Liver (tissue), 9 donors: ENCODE results near the gene MAP6D1. TPM values are rescaled to one million over a fixed set of nuclear protein-coding genes. Genes with fewer than 3 reads are reported as not detected.

Source experiments
- DNase-seq: peaks from one replicate; pipeline ENCODE4 v3.0.0-alpha.2; 2017; ENCODE audit warnings: low spot score
- H3K27ac ChIP-seq, 2 donors: one replicate each; pipeline ENCODE4 v1.7.0; 2013; ENCODE audit warnings: inconsistent platforms in 2 of 2, low read length in 2 of 2, control low read depth in 1 of 2, low read depth in 1 of 2, mild to moderate bottlenecking in 1 of 2
- H3K27me3 ChIP-seq, 4 donors: one replicate each; pipeline versions ENCODE4 v1.6.1 to v1.7.0; 2013; ENCODE audit warnings: low read length in 3 of 4, inconsistent platforms in 1 of 4, mild to moderate bottlenecking in 1 of 4, moderate library complexity in 1 of 4; ENCODE audit not compliant: control insufficient read depth in 4 of 4, insufficient read depth in 4 of 4
- H3K36me3 ChIP-seq, 4 donors: one replicate each; pipeline versions ENCODE4 v1.6.1 to v1.7.0; 2013; ENCODE audit warnings: low read length in 3 of 4, mild to moderate bottlenecking in 3 of 4, low read depth in 1 of 4, moderate library complexity in 1 of 4; ENCODE audit not compliant: control insufficient read depth in 4 of 4, insufficient read depth in 3 of 4
- H3K4me1 ChIP-seq, 4 donors: one replicate each; pipeline versions ENCODE4 v1.6.1 to v1.7.0; 2013; ENCODE audit warnings: low read length in 3 of 4, mild to moderate bottlenecking in 3 of 4, moderate library complexity in 1 of 4; ENCODE audit not compliant: control insufficient read depth in 4 of 4, insufficient read depth in 4 of 4
- H3K4me3 ChIP-seq, 3 donors: one replicate each; pipeline versions ENCODE4 v1.6.1 to v1.7.0; 2013; ENCODE audit warnings: low read length in 3 of 3, control low read depth in 1 of 3, low read depth in 1 of 3, mild to moderate bottlenecking in 1 of 3
- H3K9ac ChIP-seq, 2 donors: one replicate each; pipeline ENCODE4 v1.7.0; 2013; ENCODE audit warnings: low read length in 2 of 2, mild to moderate bottlenecking in 2 of 2, moderate library complexity in 2 of 2, control low read depth in 1 of 2, low read depth in 1 of 2
- H3K9me3 ChIP-seq, 4 donors: one replicate each; pipeline versions ENCODE4 v1.6.1 to v1.7.0; 2013; ENCODE audit warnings: low read length in 3 of 4; ENCODE audit not compliant: control insufficient read depth in 4 of 4
- ATF3 ChIP-seq: IDR thresholded peaks from 2 replicates; pipeline ENCODE4 v1.6.1; 2016; ENCODE audit warnings: antibody characterized with exemption
- CTCF ChIP-seq: fragments of 150-350 bp; IDR thresholded peaks from 2 replicates; pipeline ENCODE4 v1.5.1; 2017; ENCODE audit warnings: improper control_type of control experiment, low read depth, low read length; ENCODE audit not compliant: missing input control
- EGR1 ChIP-seq, 2 donors: IDR thresholded peaks; 2 replicates each; pipeline ENCODE4 v1.6.1; 2016 to 2018; ENCODE audit warnings: antibody characterized with exemption in 2 of 2, low read depth in 2 of 2
- FOXA1 ChIP-seq: IDR thresholded peaks from 2 replicates; pipeline ENCODE4 v1.6.1; 2016; ENCODE audit warnings: antibody characterized with exemption
- FOXA2 ChIP-seq: IDR thresholded peaks from 2 replicates; pipeline ENCODE4 v1.6.1; 2016; ENCODE audit warnings: antibody characterized with exemption
- GABPA ChIP-seq, 2 donors: IDR thresholded peaks in 1 of 2; conservative IDR thresholded peaks in 1 of 2; 2 replicates each; pipeline ENCODE4 v1.6.1; 2016; ENCODE audit warnings: antibody characterized with exemption in 2 of 2, mild to moderate bottlenecking in 1 of 2, moderate library complexity in 1 of 2
- HNF4A ChIP-seq, 2 donors: conservative IDR thresholded peaks; 2 replicates each; pipeline ENCODE4 v1.6.1; 2016; ENCODE audit warnings: antibody characterized with exemption in 2 of 2, mild to moderate bottlenecking in 2 of 2
- HNF4G ChIP-seq: IDR thresholded peaks from 2 replicates; pipeline ENCODE4 v1.6.1; 2016; ENCODE audit warnings: antibody characterized with exemption
- JUND ChIP-seq, 2 donors: IDR thresholded peaks; 2 replicates each; pipeline ENCODE4 v1.6.1; 2016; ENCODE audit warnings: antibody characterized with exemption in 2 of 2
- MAX ChIP-seq: IDR thresholded peaks from 2 replicates; pipeline ENCODE4 v1.6.1; 2016; ENCODE audit warnings: antibody characterized with exemption
- NR2F2 ChIP-seq: IDR thresholded peaks from 2 replicates; pipeline ENCODE4 v1.6.1; 2016; ENCODE audit warnings: antibody characterized with exemption
- RAD21 ChIP-seq, 2 donors: IDR thresholded peaks; 2 replicates each; pipeline ENCODE4 v1.6.1; 2016; ENCODE audit warnings: antibody characterized with exemption in 2 of 2, mild to moderate bottlenecking in 2 of 2
- REST ChIP-seq: IDR thresholded peaks from 2 replicates; pipeline ENCODE4 v1.6.1; 2016; ENCODE audit warnings: antibody characterized with exemption, mild to moderate bottlenecking
- RXRA ChIP-seq, 2 donors: IDR thresholded peaks; 2 replicates each; pipeline ENCODE4 v1.6.1; 2017 to 2018; ENCODE audit warnings: antibody characterized with exemption in 2 of 2, mild to moderate bottlenecking in 1 of 2
- SP1 ChIP-seq: IDR thresholded peaks from 2 replicates; pipeline ENCODE4 v1.6.1; 2018; ENCODE audit warnings: antibody characterized with exemption, mild to moderate bottlenecking
- TAF1 ChIP-seq: conservative IDR thresholded peaks from 2 replicates; pipeline ENCODE4 v1.6.1; 2016; ENCODE audit warnings: antibody characterized with exemption, mild to moderate bottlenecking
- YY1 ChIP-seq: IDR thresholded peaks from 2 replicates; pipeline ENCODE4 v1.6.1; 2016; ENCODE audit warnings: antibody characterized with exemption, mild to moderate bottlenecking
- ZBTB33 ChIP-seq: IDR thresholded peaks from 2 replicates; pipeline ENCODE4 v1.6.1; 2016; ENCODE audit warnings: antibody characterized with exemption
- WGBS: extraction: QIAGEN DNeasy Blood & Tissue Kit; methylation state at CpG from one replicate; pipeline ENCODE4 v1.1.7; 2013; 5-methylcytosine and 5-hydroxymethylcytosine counted together
- polyA plus RNA-seq, 2 donors: library from polyadenylated mRNA; stranded (reverse) in 1 of 2; unstranded in 1 of 2; fragments of 200-250 nt in 1 of 2; fragments of >200 nt in 1 of 2; fragmentation: Nextera tagmentation in 1 of 2; extraction: Ambion mirVana in 1 of 2; gene quantifications; one replicate each; pipeline versions ENCODE4 v1.2.1 to v1.2.3, GENCODE V29; 2013 to 2015
- total RNA-seq, 2 donors: library from RNA; depleted of rRNA; stranded (reverse); fragments of >200 nt; gene quantifications; one replicate each; pipeline ENCODE4 v1.2.3, GENCODE V29; 2014
- donor health status: healthy.
- donor health status: healthy.
- donor health status: healthy.
- donor health status: healthy.
- donor health status: healthy.

Gene MAP6D1
- total and polyA plus RNA-seq, 4 donors = 0.06 to 0.33 (median 0.19) TPM; not detected in 1

- WGBS = 88% methylated on average over 9 of the region's 9 CpGs
- TF ChIP-seq JUND (IDR thresholded peaks at IDR 0.05) = no peak
- no peak for TF ChIP-seq TAF1
- TF ChIP-seq FOXA2 = no peak
- TF ChIP-seq ATF3 = no peak
- no peak for TF ChIP-seq YY1
- no peak for TF ChIP-seq FOXA1
- no peak for TF ChIP-seq ZBTB33
- TF ChIP-seq RAD21 (IDR thresholded peaks at IDR 0.05) = no peak
- TF ChIP-seq RXRA (IDR thresholded peaks at IDR 0.05) = no peak
- TF ChIP-seq HNF4A (conservative IDR thresholded peaks at IDR 0.05) = no peak
- no peak for TF ChIP-seq MAX
- TF ChIP-seq NR2F2 = no peak
- no peak for TF ChIP-seq SP1
- no peak for TF ChIP-seq EGR1 (IDR thresholded peaks at IDR 0.05; ENCODE audit: low read depth in 2 of 2)
- TF ChIP-seq HNF4G = no peak
- TF ChIP-seq REST = no peak
- TF ChIP-seq CTCF = no peak
- TF ChIP-seq GABPA (IDR thresholded peaks at IDR 0.05 in 1 of 2, conservative IDR thresholded peaks at IDR 0.05 in 1 of 2) = no peak
- no peak for DNase-seq
Measured at GRCh38 chr3:183815563-183815940, 9.8 kb downstream of the MAP6D1 start.

More at GRCh38 chr3:183815563-183815940, 9.8 kb downstream of the MAP6D1 start:
- no peak overlapping the region for H3K4me3 ChIP-seq
- peaks cover 0 to 11% (median 8%) of the 10 kb centered on the region in 4 donors for H3K36me3 ChIP-seq
- no peak overlapping the region for H3K9ac ChIP-seq
- no peaks in the 10 kb centered on the region for H3K4me1 ChIP-seq
- H3K27ac ChIP-seq = no peak overlapping the region
- H3K27me3 ChIP-seq = no peaks in the 10 kb centered on the region
- H3K9me3 ChIP-seq = no peaks in the 10 kb centered on the region
